B cell (primary cell): ENCODE results near the gene ZNF524. TPM values are rescaled to one million over a fixed set of nuclear protein-coding genes. Genes with fewer than 3 reads are reported as not detected.

Experiments
- ATAC-seq: fragments of 200-7000 bp; cut with Tn5 transposase; one replicate; pipeline ENCODE4 v1.10.0; 2021; ENCODE audit warnings: low read depth, mild to moderate bottlenecking, moderate number of reproducible peaks, moderate library complexity
- CTCF ChIA-PET: fragments of 350-600 bp; sonication (Branson Sonifier 250); formaldehyde crosslinking; loops from one replicate; lab custom pipeline; 2021; ENCODE audit warnings: antibody characterized with exemption, inconsistent platforms; lab: Charles Lee
- POLR2A ChIA-PET: fragments of 350-600 bp; sonication (Branson Sonifier 250); formaldehyde crosslinking; loops from one replicate; lab custom pipeline; 2021; ENCODE audit warnings: antibody characterized with exemption; lab: Charles Lee
- DNase-seq: peaks from one replicate; pipeline ENCODE4 v3.0.0; 2013
- H2AFZ ChIP-seq: 2 replicates; pipeline ENCODE4 v1.6.1; 2012; ENCODE audit warnings: mild to moderate bottlenecking, low read depth, low read length; ENCODE audit not compliant: insufficient read depth, poor library complexity, severe bottlenecking
- H3K27ac ChIP-seq, 2 donors: 1 replicate in 1 of 2; 2 replicates in 1 of 2; pipeline ENCODE4 v1.5.1; 2012 to 2013; ENCODE audit warnings: low read length in 2 of 2, mild to moderate bottlenecking in 2 of 2, moderate library complexity in 1 of 2
- H3K27me3 ChIP-seq, 4 experiments: fragments of 200-600 bp in 1 of 4; sonication (generic) in 1 of 4; replicated peaks in 1 of 4; 1 replicate in 2 of 4; 2 replicates in 2 of 4; pipeline versions ENCODE4 v1.6.1 to v1.7.0; 2013 to 2016; ENCODE audit warnings: low read length in 3 of 4, mild to moderate bottlenecking in 2 of 4, mixed read lengths in 1 of 4, moderate library complexity in 1 of 4; ENCODE audit not compliant: insufficient read depth in 4 of 4, control insufficient read depth in 3 of 4; ENCODE audit errors: control extremely low read depth in 1 of 4
- H3K36me3 ChIP-seq, 2 experiments: replicated peaks in 1 of 2; 1 replicate in 1 of 2; 2 replicates in 1 of 2; pipeline versions ENCODE4 v1.6.1 to v1.7.1; 2013; ENCODE audit warnings: low read length in 1 of 2; ENCODE audit not compliant: insufficient read depth in 2 of 2, control insufficient read depth in 1 of 2; ENCODE audit errors: control extremely low read depth in 1 of 2, extremely low read depth in 1 of 2
- H3K4me1 ChIP-seq, 2 donors: fragments of 200-600 bp in 1 of 2; sonication (generic) in 1 of 2; 1 replicate in 1 of 2; 2 replicates in 1 of 2; pipeline versions ENCODE4 v1.5.1 to v1.6.1; 2013 to 2017; ENCODE audit warnings: low read length in 2 of 2; ENCODE audit not compliant: control insufficient read depth in 2 of 2, insufficient read depth in 2 of 2
- H3K4me2 ChIP-seq: replicated peaks from 2 replicates; pipeline ENCODE3; 2012; ENCODE audit warnings: mild to moderate bottlenecking, low read depth, low read length; ENCODE audit not compliant: poor library complexity, severe bottlenecking
- H3K4me3 ChIP-seq, 5 experiments: fragments of 200-600 bp in 1 of 5; sonication (generic) in 1 of 5; 1 replicate in 3 of 5; 2 replicates in 2 of 5; pipeline versions ENCODE4 v1.5.1 to v1.7.0; 2011 to 2016; ENCODE audit warnings: low read length in 4 of 5, mild to moderate bottlenecking in 4 of 5, low read depth in 2 of 5, control low read depth in 1 of 5, moderate library complexity in 1 of 5; ENCODE audit not compliant: insufficient read depth in 1 of 5; ENCODE audit errors: control extremely low read depth in 1 of 5, extremely low read depth in 1 of 5
- H3K79me2 ChIP-seq: fragments of 200-600 bp; sonication (generic); one replicate; pipeline ENCODE4 v1.6.0; 2016; ENCODE audit warnings: low read length; ENCODE audit not compliant: control insufficient read depth, insufficient read depth
- H3K9ac ChIP-seq: fragments of 200-600 bp; sonication (generic); 2 replicates; pipeline ENCODE4 v1.6.1; 2017; ENCODE audit warnings: mild to moderate bottlenecking, low read length, moderate library complexity
- H3K9me3 ChIP-seq, 3 donors: one replicate each; pipeline versions ENCODE4 v1.6.1 to v1.7.1; 2013; ENCODE audit warnings: low read length in 2 of 3; ENCODE audit not compliant: control insufficient read depth in 2 of 3, insufficient read depth in 1 of 3; ENCODE audit errors: control extremely low read depth in 1 of 3
- H4K20me1 ChIP-seq: 2 replicates; pipeline ENCODE4 v1.6.0; 2012; ENCODE audit warnings: mild to moderate bottlenecking, low read length; ENCODE audit not compliant: insufficient read depth, control insufficient read depth, poor library complexity, severe bottlenecking
- H3K27ac Mint-ChIP-seq: one replicate; pipeline ENCODE4 v1.8.0; 2021; ENCODE audit warnings: mixed read lengths
- H3K27me3 Mint-ChIP-seq: one replicate; pipeline ENCODE4 v1.8.0; 2021; ENCODE audit warnings: mixed read lengths
- H3K4me1 Mint-ChIP-seq: one replicate; pipeline ENCODE4 v1.8.0; 2021; ENCODE audit warnings: mixed read lengths
- H3K4me3 Mint-ChIP-seq: one replicate; pipeline ENCODE4 v1.8.0; 2021; ENCODE audit warnings: mixed read lengths
- H3K9me3 Mint-ChIP-seq: one replicate; pipeline ENCODE4 v1.8.0; 2022; ENCODE audit warnings: mixed read lengths; ENCODE audit not compliant: insufficient read depth
- EZH2 ChIP-seq: IDR thresholded peaks from 2 replicates; pipeline ENCODE4 v1.6.1; 2012; ENCODE audit warnings: borderline replicate concordance, low read depth, mild to moderate bottlenecking, moderate library complexity, low read length; ENCODE audit not compliant: insufficient read depth, poor library complexity, severe bottlenecking
- WGBS: methylation state at CpG from one replicate; pipeline ENCODE4 v1.1.5; 2013; ENCODE audit warnings: missing lambda C conversion rate; ENCODE audit not compliant: insufficient coverage; 5-methylcytosine and 5-hydroxymethylcytosine counted together
- intact Hi-C: fragments of 100-400 bp; cut with micrococcal nuclease; formaldehyde crosslinking; loops from one replicate; pipeline ENCODE4 v1.10.0; 2022
- polyA plus RNA-seq: library from polyadenylated mRNA; depleted of rRNA; stranded (reverse); fragments of >200 nt; gene quantifications from 2 replicates; pipeline ENCODE4 v1.2.3, GENCODE V29; 2012
- total RNA-seq, 2 donors: library from RNA; stranded (reverse); fragments of 120-200 nt in 1 of 2; gene quantifications; 1 replicate in 1 of 2; 2 replicates in 1 of 2; pipeline versions ENCODE4 v1.2.3 to v1.2.4, GENCODE V29; 2013 to 2022
- TF ChIP-seq, protein P1 (sequence below): fragments of 200-600 bp; IDR thresholded peaks from one replicate; pipeline ENCODE4 v1.8.0; 2022; ENCODE audit warnings: antibody characterized with exemption, mild to moderate bottlenecking

ZNF524 gene
- total and polyA plus RNA-seq, 2 donors (not counting 1 experiment from before 2014, with no cell fraction given) = 23.8 to 27.4 TPM

DNA sequence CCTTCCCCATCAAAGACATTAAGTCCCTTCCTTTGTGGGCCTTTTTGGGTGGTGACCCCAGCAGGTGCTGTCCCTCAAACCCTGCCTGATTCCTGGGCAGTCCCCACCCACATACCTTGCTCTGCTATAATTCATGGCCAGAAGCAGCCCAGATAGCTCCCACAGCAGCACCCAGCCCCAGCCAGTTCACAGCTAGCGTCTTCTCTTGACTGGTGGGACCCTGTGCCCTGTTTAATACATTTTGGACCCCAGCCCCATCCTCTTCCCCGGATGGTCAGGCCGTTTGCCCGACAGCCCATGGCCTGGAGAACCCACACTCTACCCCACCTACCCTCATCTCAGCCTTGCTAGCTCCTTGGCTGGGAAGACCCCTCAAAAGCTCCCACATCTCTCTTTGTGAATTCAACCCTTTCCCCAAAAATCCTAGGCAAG, 50.1 kb downstream of the ZNF524 start:
- ATAC-seq = no peak
- Histone ChIP-seq H4K20me1 (peaks cover 4% of the 10 kb centered on the region), H2AFZ (no peak overlapping the region), H3K27ac (no peak overlapping the region), H3K79me2 (peaks cover 33% of the 10 kb centered on the region), H3K27me3 (no peaks in the 10 kb centered on the region), H3K4me3 (no peak overlapping the region), H3K4me1 (peaks cover 25 to 41% of the 10 kb centered on the region in 2 donors), H3K9ac (no peak overlapping the region), H3K36me3 (peaks cover 0 to 30% of the 10 kb centered on the region in 2 experiments), H3K9me3 (no peaks in the 10 kb centered on the region), H3K4me2 (peak overlapping the region; percentile 86)
- ChIA-PET CTCF (interaction anchor here (7.2 kb wide), 1 partner anchor 15 kb away, joined by 131 read pairs; no protein-coding TSS in a partner anchor), POLR2A (interaction anchor here (0.6 to 2.0 kb wide), 4 partner anchors 17 to 161 kb away, joined by 3 to 8 read pairs (median 6); partner anchors contain the start of gene ZNF784)
- H3K27ac Mint-ChIP-seq = peak overlapping the region; percentile 86
- H3K27me3 Mint-ChIP-seq = no peaks in the 10 kb centered on the region
- H3K4me3 Mint-ChIP-seq = peak overlapping the region; percentile 59
- no peak for DNase-seq
- no peaks in the 10 kb centered on the region for H3K9me3 Mint-ChIP-seq
- peaks cover 45% of the 10 kb centered on the region for H3K4me1 Mint-ChIP-seq
- 88% methylated on average over 4 of the region's 4 CpGs for WGBS
- no peak for TF ChIP-seq EZH2
- TF ChIP-seq, protein P1, sequence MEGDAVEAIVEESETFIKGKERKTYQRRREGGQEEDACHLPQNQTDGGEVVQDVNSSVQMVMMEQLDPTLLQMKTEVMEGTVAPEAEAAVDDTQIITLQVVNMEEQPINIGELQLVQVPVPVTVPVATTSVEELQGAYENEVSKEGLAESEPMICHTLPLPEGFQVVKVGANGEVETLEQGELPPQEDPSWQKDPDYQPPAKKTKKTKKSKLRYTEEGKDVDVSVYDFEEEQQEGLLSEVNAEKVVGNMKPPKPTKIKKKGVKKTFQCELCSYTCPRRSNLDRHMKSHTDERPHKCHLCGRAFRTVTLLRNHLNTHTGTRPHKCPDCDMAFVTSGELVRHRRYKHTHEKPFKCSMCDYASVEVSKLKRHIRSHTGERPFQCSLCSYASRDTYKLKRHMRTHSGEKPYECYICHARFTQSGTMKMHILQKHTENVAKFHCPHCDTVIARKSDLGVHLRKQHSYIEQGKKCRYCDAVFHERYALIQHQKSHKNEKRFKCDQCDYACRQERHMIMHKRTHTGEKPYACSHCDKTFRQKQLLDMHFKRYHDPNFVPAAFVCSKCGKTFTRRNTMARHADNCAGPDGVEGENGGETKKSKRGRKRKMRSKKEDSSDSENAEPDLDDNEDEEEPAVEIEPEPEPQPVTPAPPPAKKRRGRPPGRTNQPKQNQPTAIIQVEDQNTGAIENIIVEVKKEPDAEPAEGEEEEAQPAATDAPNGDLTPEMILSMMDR = no peak
- intact Hi-C loops = no loop called here

DNA sequence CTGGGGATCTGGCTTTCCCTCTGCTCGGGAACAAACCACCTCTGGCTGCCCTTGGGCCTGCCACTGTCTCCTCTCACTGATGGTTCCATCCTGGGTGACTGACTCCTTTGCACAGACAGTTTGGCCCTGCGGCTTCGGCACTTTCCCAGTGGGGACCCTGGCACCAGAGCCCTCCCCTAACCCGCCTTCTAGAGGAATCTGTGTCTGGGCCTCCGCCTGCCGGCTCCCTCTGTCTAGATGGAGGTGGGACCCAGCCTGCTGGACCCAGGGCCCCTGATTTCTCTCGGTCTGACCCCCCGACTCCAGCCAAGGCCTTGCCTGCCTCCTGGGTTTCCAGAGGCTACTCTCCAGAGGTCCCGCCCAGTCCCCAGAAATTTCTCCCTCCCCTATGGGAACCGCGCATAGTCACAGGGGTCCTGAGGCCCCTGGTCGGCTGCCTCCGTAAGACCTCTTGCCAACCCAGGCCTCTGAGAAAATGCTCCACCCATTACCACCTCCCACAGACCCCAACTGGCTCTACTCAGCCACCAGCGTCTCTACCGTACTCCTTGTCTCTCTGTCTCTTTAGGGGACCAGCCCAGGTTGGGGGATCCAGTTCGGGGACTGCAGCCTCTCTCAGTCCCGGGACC, 50.6 kb downstream of the ZNF524 start:
- Histone ChIP-seq H3K4me3 (no peak overlapping the region), H3K9me3 (no peaks in the 10 kb centered on the region), H3K4me1 (peaks cover 22 to 40% of the 10 kb centered on the region in 2 donors), H3K79me2 (peaks cover 32% of the 10 kb centered on the region), H4K20me1 (peaks cover 4% of the 10 kb centered on the region), H3K27me3 (no peaks in the 10 kb centered on the region), H3K4me2 (no peak overlapping the region), H2AFZ (no peak overlapping the region), H3K27ac (no peak overlapping the region), H3K36me3 (peaks cover 0 to 25% of the 10 kb centered on the region in 2 experiments), H3K9ac (no peak overlapping the region)
- peak overlapping the region; percentile 59 for H3K4me3 Mint-ChIP-seq
- WGBS = 98% methylated on average over 17 of the region's 17 CpGs
- ChIA-PET POLR2A (interaction anchor here (0.6 to 2.0 kb wide), 3 partner anchors 18 to 162 kb away, joined by 4 to 8 read pairs (median 8); no protein-coding TSS in a partner anchor), CTCF (interaction anchor here (7.2 kb wide), 1 partner anchor 15 kb away, joined by 131 read pairs; no protein-coding TSS in a partner anchor)
- H3K27me3 Mint-ChIP-seq = no peaks in the 10 kb centered on the region
- peaks cover 40% of the 10 kb centered on the region for H3K4me1 Mint-ChIP-seq
- no peak for TF ChIP-seq EZH2
- TF ChIP-seq, protein P1 = no peak
- no peak for DNase-seq
- intact Hi-C loops = no loop called here
- ATAC-seq = no peak
- H3K9me3 Mint-ChIP-seq = no peaks in the 10 kb centered on the region
- peak overlapping the region; percentile 86 for H3K27ac Mint-ChIP-seq
